Choroid plexus epithelial cell (primary cell): ENCODE data around the gene TTC39A.
"Not testable (repeated sequence)": the region's sequence is repeated elsewhere in the genome, so short reads cannot be mapped to it uniquely, and the experiment has no call there.

Experiments used
- DNase-seq: peaks from one replicate; pipeline ENCODE4 v3.0.0-alpha.2; 2010; ENCODE audit warnings: low read depth
- H3K4me3 ChIP-seq: 2 replicates; pipeline ENCODE4 v1.5.1; 2011; ENCODE audit warnings: low read depth, mild to moderate bottlenecking, control low read depth, low read length, moderate library complexity
- CTCF ChIP-seq: conservative IDR thresholded peaks from 2 replicates; pipeline ENCODE4 v1.5.1; 2011; ENCODE audit warnings: low read depth, mild to moderate bottlenecking, control low read depth, inconsistent platforms, low read length, moderate library complexity

TTC39A gene

GRCh38 chr1:51327386-51327785, 3.0 kb downstream of the TTC39A start:
- peak; percentile 13 for DNase-seq
- no peak overlapping the region for H3K4me3 ChIP-seq
- no peak for TF ChIP-seq CTCF

GRCh38 chr1:51326839-51327238, 3.5 kb downstream of the TTC39A start:
- DNase-seq: no peak
- TF ChIP-seq CTCF: no peak
- H3K4me3 ChIP-seq: no peak overlapping the region

- no peak for DNase-seq
- no peak overlapping the region for H3K4me3 ChIP-seq
- TF ChIP-seq CTCF: no peak
Observed at GRCh38 chr1:51325878-51326755, 4.2 kb downstream of the TTC39A start.

GRCh38 chr1:51325391-51325790, 5.0 kb downstream of the TTC39A start:
- no peak overlapping the region for H3K4me3 ChIP-seq
- TF ChIP-seq CTCF: no peak
- DNase-seq: no peak

GRCh38 chr1:51325011-51325385, 5.4 kb downstream of the TTC39A start:
- DNase-seq: peak; percentile 16
- not testable (repeated sequence) for H3K4me3 ChIP-seq

- no peak for TF ChIP-seq CTCF
- no peak overlapping the region for H3K4me3 ChIP-seq
- no peak for DNase-seq
Observed at GRCh38 chr1:51324251-51325010, 5.9 kb downstream of the TTC39A start.

GRCh38 chr1:51323778-51324177, 6.6 kb downstream of the TTC39A start:
- TF ChIP-seq CTCF: no peak
- H3K4me3 ChIP-seq: no peak overlapping the region
- DNase-seq: no peak
